Loucy (cell line): ENCODE data around the gene NEK6.

Experiments
- H2AFZ ChIP-seq: fragments of 200-600 bp; sonication (generic); 2 replicates; pipeline ENCODE4 v1.6.0; 2016; ENCODE audit warnings: antibody characterized with exemption, mild to moderate bottlenecking, low read length, moderate library complexity
- H3F3A ChIP-seq: fragments of 200-600 bp; 2 replicates; pipeline ENCODE4 v1.6.0; 2016; ENCODE audit warnings: antibody characterized with exemption, low read depth, mild to moderate bottlenecking
- H3K27me3 ChIP-seq: fragments of 200-600 bp; sonication (generic); 2 replicates; pipeline ENCODE4 v1.6.1; 2014; ENCODE audit warnings: low read length, mild to moderate bottlenecking; ENCODE audit not compliant: insufficient read depth, poor library complexity, severe bottlenecking
- H3K36me3 ChIP-seq: fragments of 200-600 bp; sonication (generic); 2 replicates; pipeline ENCODE4 v1.6.1; 2016; ENCODE audit warnings: low read length; ENCODE audit not compliant: insufficient read depth
- H3K4me1 ChIP-seq: fragments of 200-600 bp; sonication (generic); 2 replicates; pipeline ENCODE4 v1.5.1; 2014; ENCODE audit warnings: low read length, mild to moderate bottlenecking; ENCODE audit not compliant: insufficient read depth, poor library complexity, severe bottlenecking
- H3K4me2 ChIP-seq: fragments of 200-600 bp; sonication (generic); 2 replicates; pipeline ENCODE4 v1.6.0; 2014; ENCODE audit warnings: antibody characterized with exemption, low read length, low read depth, mild to moderate bottlenecking; ENCODE audit not compliant: poor library complexity, severe bottlenecking
- H3K4me3 ChIP-seq: fragments of 200-600 bp; sonication (generic); 2 replicates; pipeline ENCODE4 v1.5.1; 2014; ENCODE audit warnings: low read length, mild to moderate bottlenecking, mixed read lengths; ENCODE audit not compliant: poor library complexity, severe bottlenecking
- H3K79me2 ChIP-seq: fragments of 200-600 bp; sonication (generic); 2 replicates; pipeline ENCODE4 v1.6.1; 2014; ENCODE audit warnings: low read length; ENCODE audit not compliant: insufficient read depth
- H3K9ac ChIP-seq: fragments of 200-600 bp; sonication (generic); 2 replicates; pipeline ENCODE4 v1.6.0; 2014; ENCODE audit warnings: mild to moderate bottlenecking, low read depth, low read length, moderate library complexity; ENCODE audit not compliant: poor library complexity, severe bottlenecking
- H3K9me2 ChIP-seq: fragments of 200-600 bp; sonication (generic); replicated peaks from 2 replicates; pipeline ENCODE4 v1.6.1; 2016; ENCODE audit warnings: low read depth, low read length, mixed read lengths
- H3K9me3 ChIP-seq: fragments of 200-600 bp; sonication (generic); 2 replicates; pipeline ENCODE4 v1.6.1; 2014; ENCODE audit warnings: mild to moderate bottlenecking, antibody characterized with exemption, low read length, low read depth; ENCODE audit not compliant: insufficient read depth
- H4K20me1 ChIP-seq: fragments of 200-600 bp; sonication (generic); 2 replicates; pipeline ENCODE4 v1.6.0; 2014; ENCODE audit warnings: antibody characterized with exemption, low read length, mild to moderate bottlenecking; ENCODE audit not compliant: insufficient read depth, poor library complexity, severe bottlenecking
- CTCF ChIP-seq: fragments of 200-600 bp; sonication (generic); conservative IDR thresholded peaks from 2 replicates; pipeline ENCODE4 v1.5.1; 2014; ENCODE audit warnings: mild to moderate bottlenecking, antibody characterized with exemption, low read length
- EZH2phosphoT487 ChIP-seq: fragments of 200-600 bp; IDR thresholded peaks from 2 replicates; pipeline ENCODE4 v1.6.1; 2018; ENCODE audit warnings: antibody characterized with exemption, mild to moderate bottlenecking, moderate library complexity, borderline replicate concordance

The NEK6 gene

DNA sequence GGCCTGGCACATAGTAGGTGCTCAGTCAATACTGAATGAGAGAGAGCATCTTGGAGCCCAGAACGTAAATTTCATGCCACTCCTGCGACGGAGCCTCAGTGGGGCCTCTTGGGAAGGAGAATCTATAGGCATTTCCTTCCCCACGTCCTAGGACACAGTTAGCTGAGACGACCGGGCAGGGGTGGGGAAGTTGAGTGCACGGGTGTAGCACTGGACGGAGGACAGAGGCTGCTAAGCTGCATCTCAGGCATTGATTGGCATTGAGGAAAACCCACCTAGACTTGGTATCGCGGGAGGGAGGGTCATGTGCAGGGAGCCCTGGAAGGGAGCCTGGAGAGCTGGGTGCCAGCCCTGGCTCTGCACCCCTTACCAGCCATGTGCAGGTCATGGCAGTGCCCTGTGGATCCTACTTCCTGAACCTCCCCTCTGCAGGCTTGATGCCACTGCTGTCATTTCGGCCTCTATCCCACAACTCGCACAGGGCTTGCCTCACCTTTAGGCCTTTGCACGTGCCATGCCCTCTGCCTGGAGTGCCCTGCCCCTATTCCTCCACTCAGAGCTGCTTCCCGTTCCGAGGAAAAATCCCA lies 25.6 kb downstream of the NEK6 start:
- no peaks in the 10 kb centered on the region for H3K36me3 ChIP-seq
- H4K20me1 ChIP-seq, result no peaks in the 10 kb centered on the region
- no peaks in the 10 kb centered on the region for H3K9me3 ChIP-seq
- no peak overlapping the region for H3K4me2 ChIP-seq
- H3K79me2 ChIP-seq, result no peaks in the 10 kb centered on the region
- H3F3A ChIP-seq, result no peaks in the 10 kb centered on the region
- H3K4me1 ChIP-seq, result no peaks in the 10 kb centered on the region
- H3K27me3 ChIP-seq, result no peaks in the 10 kb centered on the region
- TF ChIP-seq CTCF (no peak), EZH2phosphoT487 (no peak)
- no peak overlapping the region for H2AFZ ChIP-seq
- no peaks in the 10 kb centered on the region for H3K9me2 ChIP-seq
- H3K9ac ChIP-seq, result no peak overlapping the region
- H3K4me3 ChIP-seq, result no peak overlapping the region

- TF ChIP-seq CTCF (no peak), EZH2phosphoT487 (no peak)
- no peaks in the 10 kb centered on the region for H3K9me2 ChIP-seq
- H3K4me2 ChIP-seq, result no peak overlapping the region
- no peak overlapping the region for H3K4me3 ChIP-seq
- no peaks in the 10 kb centered on the region for H3K36me3 ChIP-seq
- H3K9me3 ChIP-seq, result no peaks in the 10 kb centered on the region
- H3K79me2 ChIP-seq, result no peaks in the 10 kb centered on the region
- H3F3A ChIP-seq, result no peaks in the 10 kb centered on the region
- H4K20me1 ChIP-seq, result no peaks in the 10 kb centered on the region
- H3K4me1 ChIP-seq, result no peaks in the 10 kb centered on the region
- H3K27me3 ChIP-seq, result no peaks in the 10 kb centered on the region
- no peak overlapping the region for H2AFZ ChIP-seq
- H3K9ac ChIP-seq, result no peak overlapping the region
Measured at GRCh38 chr9:124284237-124284831, 26.6 kb downstream of the NEK6 start.

DNA sequence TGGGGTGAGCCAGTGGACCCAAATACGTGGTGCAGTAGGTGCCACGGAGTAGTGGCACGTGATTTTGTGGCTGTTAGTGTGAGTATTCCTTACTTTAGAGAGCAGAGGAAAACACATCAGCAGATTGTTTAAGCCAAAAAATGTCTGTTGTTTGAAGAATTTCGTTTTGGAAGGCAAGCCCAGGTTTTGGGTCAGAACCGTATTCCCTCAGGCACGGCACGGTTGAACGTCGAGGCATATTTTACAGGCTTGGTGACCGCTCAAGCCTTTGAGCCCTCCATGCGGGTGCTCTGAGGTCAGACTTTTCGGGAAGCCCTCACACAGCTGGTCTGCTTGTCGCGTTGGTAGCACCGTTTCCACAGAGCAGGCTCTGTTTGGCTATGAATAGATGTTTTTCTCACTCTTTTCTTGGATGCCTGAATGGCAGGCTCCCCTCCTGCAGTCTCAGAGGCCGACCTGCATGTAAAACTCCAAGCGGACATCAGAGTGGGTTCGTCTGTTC lies 27.2 kb downstream of the NEK6 start:
- H3K36me3 ChIP-seq, result no peaks in the 10 kb centered on the region
- H3K4me3 ChIP-seq, result no peak overlapping the region
- no peaks in the 10 kb centered on the region for H3F3A ChIP-seq
- no peaks in the 10 kb centered on the region for H4K20me1 ChIP-seq
- no peaks in the 10 kb centered on the region for H3K9me2 ChIP-seq
- H3K4me2 ChIP-seq, result no peak overlapping the region
- H3K9ac ChIP-seq, result no peak overlapping the region
- no peak overlapping the region for H2AFZ ChIP-seq
- no peaks in the 10 kb centered on the region for H3K9me3 ChIP-seq
- H3K27me3 ChIP-seq, result no peaks in the 10 kb centered on the region
- H3K4me1 ChIP-seq, result no peaks in the 10 kb centered on the region
- no peak for TF ChIP-seq CTCF
- TF ChIP-seq EZH2phosphoT487, result no peak
- no peaks in the 10 kb centered on the region for H3K79me2 ChIP-seq
